T-helper 2 cell treated with Interferon-gamma antibody and Interleukin-4, amounts not matched to agents 100 ng/mL and 5 ng/mL, for 36 hours (primary cell): ENCODE results near the gene MAGED1. TPM values are rescaled to one million over a fixed set of nuclear protein-coding genes. Genes with fewer than 3 reads are reported as not detected.
"Not testable (repeated sequence)": the region's sequence is repeated elsewhere in the genome, so short reads cannot be mapped to it uniquely, and the experiment has no call there.

Experiments used
- intact Hi-C: fragments of 100-400 bp; cut with micrococcal nuclease; formaldehyde crosslinking; loops from one replicate; pipeline ENCODE4 v1.15.1; 2023
- total RNA-seq: library from RNA; stranded (reverse); gene quantifications from 2 replicates; pipeline ENCODE4 v1.2.3, GENCODE V29; 2022

Gene MAGED1
- total RNA-seq, 1 donor from 2014 or later, result 42.0 TPM

DNA sequence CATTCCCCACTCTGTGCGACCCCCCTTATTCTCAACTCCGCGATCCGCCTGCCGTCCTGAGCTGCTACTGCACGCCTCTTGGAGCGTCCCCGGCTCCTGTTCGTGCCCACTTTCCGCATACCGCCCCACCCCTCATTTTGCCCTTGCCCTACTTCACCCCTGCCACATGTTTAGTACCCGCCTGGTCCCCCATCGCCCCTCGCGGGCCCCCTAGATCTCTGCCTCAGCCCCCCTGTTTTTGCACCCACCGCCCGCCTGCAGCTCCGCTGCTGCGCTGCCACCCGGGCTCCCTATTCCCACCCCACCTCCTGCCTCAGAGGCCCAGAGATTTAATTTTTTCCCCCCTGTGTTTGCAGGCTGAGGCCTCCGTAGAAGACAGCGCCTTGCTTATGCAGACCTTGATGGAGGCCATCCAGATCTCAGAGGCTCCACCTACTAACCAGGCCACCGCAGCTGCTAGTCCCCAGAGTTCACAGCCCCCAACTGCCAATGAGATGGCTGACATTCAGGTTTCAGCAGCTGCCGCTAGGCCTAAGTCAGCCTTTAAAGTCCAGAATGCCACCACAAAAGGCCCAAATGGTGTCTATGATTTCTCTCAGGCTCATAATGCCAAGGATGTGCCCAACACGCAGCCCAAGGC, 1.4 kb downstream of the MAGED1 start:
- intact Hi-C loops, result loop anchor here (10.0 kb wide), 1 partner anchor 370 kb away; no protein-coding TSS in a partner anchor

DNA sequence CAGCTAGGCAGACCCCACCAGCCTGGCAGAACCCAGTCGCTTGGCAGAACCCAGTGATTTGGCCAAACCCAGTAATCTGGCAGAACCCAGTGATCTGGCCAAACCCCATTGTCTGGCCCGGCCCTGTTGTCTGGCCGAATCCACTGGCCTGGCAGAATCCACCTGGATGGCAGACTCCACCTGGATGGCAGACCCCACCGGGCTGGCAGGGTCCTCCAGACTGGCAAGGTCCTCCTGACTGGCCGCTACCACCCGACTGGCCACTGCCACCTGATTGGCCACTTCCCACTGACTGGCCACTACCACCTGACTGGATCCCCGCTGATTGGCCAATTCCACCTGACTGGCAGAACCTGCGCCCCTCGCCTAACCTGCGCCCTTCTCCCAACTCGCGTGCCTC, 3.2 kb downstream of the MAGED1 start:
- intact Hi-C loops, result loop anchor here (10.0 kb wide), 1 partner anchor 368 kb away; no protein-coding TSS in a partner anchor

DNA sequence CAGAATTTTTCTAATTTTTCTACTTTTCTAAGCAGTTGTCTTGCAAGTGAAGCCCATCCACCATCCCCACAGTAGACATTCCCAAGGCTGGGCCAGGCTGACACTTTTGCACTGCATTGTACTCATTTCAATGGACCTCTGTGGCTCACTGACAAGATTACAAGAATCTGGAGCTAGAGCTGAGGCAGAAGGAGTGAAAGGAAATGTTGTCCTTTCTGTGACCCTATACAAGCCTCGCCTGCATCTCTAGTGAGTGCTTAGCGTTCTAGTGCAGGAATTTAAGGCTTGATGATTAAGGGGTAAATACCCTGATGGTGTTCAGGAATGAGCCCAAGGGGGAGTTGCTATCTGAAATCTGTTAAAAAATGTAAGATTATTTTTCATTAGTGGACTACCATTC, 6.3 kb downstream of the MAGED1 start:
- intact Hi-C loops, result loop anchor here (10.0 kb wide), 1 partner anchor 365 kb away; no protein-coding TSS in a partner anchor

DNA sequence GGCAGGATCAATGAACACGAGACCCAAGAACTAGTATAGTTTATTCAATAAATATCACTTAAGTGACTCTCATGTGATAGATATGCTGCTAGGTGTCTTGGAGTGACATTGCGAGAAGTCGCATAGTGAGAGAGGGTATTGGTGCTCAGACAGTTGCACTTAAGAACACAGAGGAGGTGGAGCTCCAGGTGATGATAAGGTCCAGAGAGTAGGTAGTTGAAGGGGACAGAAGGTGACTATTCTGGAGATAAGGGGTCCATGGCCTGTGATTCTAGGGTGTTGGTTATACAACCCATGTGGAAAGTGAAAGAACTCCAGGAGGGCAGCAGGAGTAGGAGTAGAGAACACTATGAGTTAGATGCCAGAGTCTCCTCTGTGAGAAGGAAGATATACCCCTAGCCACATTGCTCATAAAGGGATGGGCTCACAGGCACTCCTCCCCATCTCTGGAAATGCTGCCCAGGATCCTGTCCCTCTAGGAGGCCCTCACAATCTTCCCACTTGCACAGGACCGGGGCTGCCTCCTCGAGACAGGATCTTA, 9.2 kb downstream of the MAGED1 start:
- intact Hi-C loops, result no loop called here

DNA sequence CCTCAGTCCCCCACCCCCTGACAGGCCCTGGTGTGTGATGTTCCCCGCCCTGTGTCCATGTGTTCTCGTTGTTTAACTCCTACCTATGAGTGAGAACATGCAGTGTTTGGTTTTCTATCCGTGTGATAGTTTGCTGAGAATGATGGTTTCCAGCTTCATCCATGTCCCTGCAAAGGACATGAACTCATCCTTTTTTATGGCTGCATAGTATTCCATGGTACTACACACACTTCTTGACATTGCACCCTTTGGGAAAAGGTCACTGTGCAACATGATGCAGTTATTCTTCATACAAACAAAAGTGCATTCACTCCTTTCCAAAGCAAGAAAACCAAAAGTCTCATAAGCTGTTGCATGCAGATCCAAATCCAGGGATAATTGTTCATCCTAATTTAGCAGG, 11.7 kb downstream of the MAGED1 start:
- intact Hi-C loops, result not testable (repeated sequence)

DNA sequence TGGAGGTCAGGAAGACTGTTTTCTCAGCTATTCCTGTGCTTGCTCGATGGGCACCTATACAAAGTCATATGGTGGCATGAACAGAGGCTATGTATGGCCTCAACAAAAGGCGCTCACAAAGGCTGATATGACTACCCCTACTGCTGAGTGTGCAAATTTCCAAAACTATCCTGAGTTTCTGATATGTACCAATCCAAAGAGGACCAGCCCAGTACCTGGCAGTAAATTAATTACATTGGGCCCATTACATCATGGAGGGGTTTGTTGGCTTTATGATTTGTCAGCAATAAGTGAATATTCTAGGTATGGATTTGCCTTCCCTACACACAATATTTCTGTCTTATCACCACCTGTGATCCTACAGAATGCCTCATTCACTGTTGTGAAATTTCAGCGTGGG, 12.3 kb downstream of the MAGED1 start:
- intact Hi-C loops, result no loop called here

DNA sequence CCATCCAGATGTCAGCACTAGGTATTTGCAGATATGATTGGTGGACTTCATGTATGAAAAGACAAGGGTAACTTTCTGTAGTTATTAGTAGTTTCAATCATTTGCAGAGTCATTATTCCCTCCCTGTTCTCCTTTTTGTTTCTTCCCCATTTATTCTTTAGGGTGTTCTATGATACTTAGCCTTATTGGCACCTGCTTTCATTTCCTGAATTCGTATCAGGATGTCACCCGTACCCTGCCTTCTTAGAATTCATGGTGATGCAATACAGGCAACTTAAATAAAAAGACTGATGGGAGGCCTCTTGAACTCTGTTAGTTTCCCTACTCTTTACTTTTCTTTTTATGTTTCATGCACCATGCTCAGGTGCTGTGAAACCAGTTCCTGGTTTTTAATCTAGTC, 24.2 kb downstream of the MAGED1 start:
- intact Hi-C loops, result no loop called here

DNA sequence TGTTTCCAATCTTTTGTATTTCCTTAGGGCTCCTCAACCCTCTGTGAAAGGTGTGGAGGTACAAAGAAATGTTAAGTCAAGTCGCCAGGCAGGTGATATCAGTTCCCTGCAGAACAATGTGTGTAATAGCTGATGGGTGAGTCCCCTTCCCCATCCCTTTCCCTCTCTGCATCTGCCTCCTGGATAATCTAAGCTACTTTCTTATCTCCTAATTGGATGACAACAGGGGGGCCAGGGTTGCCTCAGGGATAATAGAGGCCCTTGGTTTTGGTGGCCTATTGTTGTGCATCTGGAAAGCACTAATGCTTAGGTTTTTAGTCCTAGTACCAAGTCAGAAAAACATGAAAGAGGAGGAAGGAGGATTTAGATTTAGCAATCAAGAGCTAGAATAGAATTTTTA, 29.1 kb downstream of the MAGED1 start:
- intact Hi-C loops, result no loop called here

DNA sequence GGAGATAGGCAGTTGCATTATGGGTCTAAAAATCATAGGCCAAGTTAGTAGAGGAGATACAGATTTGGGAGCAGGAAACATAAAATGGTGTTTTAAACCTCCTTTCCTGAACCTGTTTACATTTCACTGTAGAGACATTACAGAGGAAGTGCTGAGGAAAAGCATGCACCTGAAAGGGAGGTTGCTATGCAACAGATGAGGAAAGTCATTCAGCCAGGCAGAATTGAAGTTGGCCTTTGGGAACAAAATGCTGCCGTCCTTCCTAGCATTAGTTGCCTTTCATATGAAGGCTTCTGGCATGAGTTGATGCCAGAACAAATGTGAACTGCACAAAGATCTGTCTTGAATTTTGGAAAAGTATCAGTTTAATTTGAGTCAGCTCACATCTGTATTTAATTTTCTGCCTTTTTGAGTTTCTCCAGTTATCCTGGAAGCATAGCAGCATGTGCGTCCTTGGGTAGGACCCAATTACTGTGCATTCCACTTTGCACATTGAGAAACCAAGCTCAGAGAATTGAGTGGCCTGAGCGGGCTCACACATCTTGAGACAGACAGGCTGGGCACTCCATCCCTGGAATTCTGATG, 38.2 kb downstream of the MAGED1 start:
- intact Hi-C loops, result no loop called here

Other genes with a start within 250 kb of the MAGED1 start
- not detected in 2 replicates for gene CENPVL2, start 210.8 kb upstream of the MAGED1 start, total RNA-seq
- not detected in 2 replicates for gene CENPVL1, start 183.1 kb upstream of the MAGED1 start, total RNA-seq
- gene GSPT2, start 150.2 kb upstream of the MAGED1 start, total RNA-seq, result 12.4 and 13.2 TPM in 2 replicates
- 0.30 and 0.45 TPM in 2 replicates for gene MAGED4B, start 175.6 kb downstream of the MAGED1 start, total RNA-seq